HL-60 (cell line): Measurements from ENCODE around the gene RHEBL1.

Source experiments
- GABPA ChIP-seq: IDR thresholded peaks from 2 replicates; pipeline ENCODE4 v1.6.1; 2012; ENCODE audit warnings: low read depth
- POLR2AphosphoS5 ChIP-seq: IDR thresholded peaks from 2 replicates; pipeline ENCODE4 v1.6.1; 2012; ENCODE audit warnings: low read depth
- TF ChIP-seq, protein P1 (sequence below): IDR thresholded peaks from one replicate; pipeline ENCODE4 v1.5.1; 2011; ENCODE audit warnings: low read length, control low read depth, inconsistent platforms; ENCODE audit not compliant: insufficient read depth
- TF ChIP-seq, protein P2 (sequence below): IDR thresholded peaks from 2 replicates; pipeline ENCODE4 v1.6.1; 2012; ENCODE audit warnings: low read depth; ENCODE audit not compliant: insufficient replicate concordance

DNA sequence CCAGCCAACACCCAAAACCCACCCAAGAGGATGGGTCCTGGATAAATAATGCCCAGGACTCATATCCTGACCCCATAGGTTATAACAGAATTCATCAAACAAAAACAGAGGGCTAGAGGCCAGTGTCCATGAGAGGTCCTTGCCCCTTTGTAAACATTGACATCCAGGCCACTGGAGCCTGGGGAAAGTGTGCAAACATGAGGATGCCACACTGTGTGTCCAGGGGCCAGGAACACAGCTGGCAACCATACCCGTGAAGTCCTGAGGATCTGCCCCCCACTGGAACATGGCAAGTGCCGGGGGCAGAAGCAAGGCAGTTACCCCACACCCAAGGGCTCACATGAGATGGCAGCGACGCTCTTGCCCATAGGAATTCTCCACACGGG lies 5.0 kb downstream of the RHEBL1 start:
- TF ChIP-seq, protein P1, sequence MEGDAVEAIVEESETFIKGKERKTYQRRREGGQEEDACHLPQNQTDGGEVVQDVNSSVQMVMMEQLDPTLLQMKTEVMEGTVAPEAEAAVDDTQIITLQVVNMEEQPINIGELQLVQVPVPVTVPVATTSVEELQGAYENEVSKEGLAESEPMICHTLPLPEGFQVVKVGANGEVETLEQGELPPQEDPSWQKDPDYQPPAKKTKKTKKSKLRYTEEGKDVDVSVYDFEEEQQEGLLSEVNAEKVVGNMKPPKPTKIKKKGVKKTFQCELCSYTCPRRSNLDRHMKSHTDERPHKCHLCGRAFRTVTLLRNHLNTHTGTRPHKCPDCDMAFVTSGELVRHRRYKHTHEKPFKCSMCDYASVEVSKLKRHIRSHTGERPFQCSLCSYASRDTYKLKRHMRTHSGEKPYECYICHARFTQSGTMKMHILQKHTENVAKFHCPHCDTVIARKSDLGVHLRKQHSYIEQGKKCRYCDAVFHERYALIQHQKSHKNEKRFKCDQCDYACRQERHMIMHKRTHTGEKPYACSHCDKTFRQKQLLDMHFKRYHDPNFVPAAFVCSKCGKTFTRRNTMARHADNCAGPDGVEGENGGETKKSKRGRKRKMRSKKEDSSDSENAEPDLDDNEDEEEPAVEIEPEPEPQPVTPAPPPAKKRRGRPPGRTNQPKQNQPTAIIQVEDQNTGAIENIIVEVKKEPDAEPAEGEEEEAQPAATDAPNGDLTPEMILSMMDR = no peak
- TF ChIP-seq GABPA (no peak), POLR2AphosphoS5 (no peak)
- TF ChIP-seq, protein P2, sequence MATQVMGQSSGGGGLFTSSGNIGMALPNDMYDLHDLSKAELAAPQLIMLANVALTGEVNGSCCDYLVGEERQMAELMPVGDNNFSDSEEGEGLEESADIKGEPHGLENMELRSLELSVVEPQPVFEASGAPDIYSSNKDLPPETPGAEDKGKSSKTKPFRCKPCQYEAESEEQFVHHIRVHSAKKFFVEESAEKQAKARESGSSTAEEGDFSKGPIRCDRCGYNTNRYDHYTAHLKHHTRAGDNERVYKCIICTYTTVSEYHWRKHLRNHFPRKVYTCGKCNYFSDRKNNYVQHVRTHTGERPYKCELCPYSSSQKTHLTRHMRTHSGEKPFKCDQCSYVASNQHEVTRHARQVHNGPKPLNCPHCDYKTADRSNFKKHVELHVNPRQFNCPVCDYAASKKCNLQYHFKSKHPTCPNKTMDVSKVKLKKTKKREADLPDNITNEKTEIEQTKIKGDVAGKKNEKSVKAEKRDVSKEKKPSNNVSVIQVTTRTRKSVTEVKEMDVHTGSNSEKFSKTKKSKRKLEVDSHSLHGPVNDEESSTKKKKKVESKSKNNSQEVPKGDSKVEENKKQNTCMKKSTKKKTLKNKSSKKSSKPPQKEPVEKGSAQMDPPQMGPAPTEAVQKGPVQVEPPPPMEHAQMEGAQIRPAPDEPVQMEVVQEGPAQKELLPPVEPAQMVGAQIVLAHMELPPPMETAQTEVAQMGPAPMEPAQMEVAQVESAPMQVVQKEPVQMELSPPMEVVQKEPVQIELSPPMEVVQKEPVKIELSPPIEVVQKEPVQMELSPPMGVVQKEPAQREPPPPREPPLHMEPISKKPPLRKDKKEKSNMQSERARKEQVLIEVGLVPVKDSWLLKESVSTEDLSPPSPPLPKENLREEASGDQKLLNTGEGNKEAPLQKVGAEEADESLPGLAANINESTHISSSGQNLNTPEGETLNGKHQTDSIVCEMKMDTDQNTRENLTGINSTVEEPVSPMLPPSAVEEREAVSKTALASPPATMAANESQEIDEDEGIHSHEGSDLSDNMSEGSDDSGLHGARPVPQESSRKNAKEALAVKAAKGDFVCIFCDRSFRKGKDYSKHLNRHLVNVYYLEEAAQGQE = no peak
